Measurements from ENCODE around the gene SLIT2.
A peak's percentile ranks its signal among the peaks of the same experiment; 100 is the strongest.

SLIT2 gene

GRCh38 chr4:20266215-20267082 is 14.7 kb downstream of the SLIT2 start:
- DNase-seq (ENCODE audit: low read depth) = peak; percentile 45

GRCh38 chr4:20268028-20268427 is 16.3 kb downstream of the SLIT2 start:
- no peak for DNase-seq (ENCODE audit: low read depth)

- DNase-seq (ENCODE audit: low read depth) = no peak
Observed at GRCh38 chr4:20269320-20269719, 17.6 kb downstream of the SLIT2 start.

GRCh38 chr4:20271950-20272349 is 20.2 kb downstream of the SLIT2 start:
- DNase-seq (ENCODE audit: low read depth) = no peak

- peak; percentile 67 for DNase-seq (ENCODE audit: low read depth)
Observed at GRCh38 chr4:20272411-20272872, 20.7 kb downstream of the SLIT2 start.

GRCh38 chr4:20273793-20274192 is 22.1 kb downstream of the SLIT2 start:
- DNase-seq (ENCODE audit: low read depth) = peak; percentile 26

- DNase-seq (ENCODE audit: low read depth) = no peak
Observed at GRCh38 chr4:20276848-20277247, 25.1 kb downstream of the SLIT2 start.

GRCh38 chr4:20278195-20278594 is 26.5 kb downstream of the SLIT2 start:
- DNase-seq (ENCODE audit: low read depth) = no peak

GRCh38 chr4:20279381-20279780 is 27.7 kb downstream of the SLIT2 start:
- DNase-seq (ENCODE audit: low read depth) = no peak

- no peak for DNase-seq (ENCODE audit: low read depth)
Observed at GRCh38 chr4:20281453-20281852, 29.7 kb downstream of the SLIT2 start.

GRCh38 chr4:20283039-20283438 is 31.3 kb downstream of the SLIT2 start:
- no peak for DNase-seq (ENCODE audit: low read depth)

GRCh38 chr4:20284990-20285389 is 33.3 kb downstream of the SLIT2 start:
- peak; percentile 77 for DNase-seq (ENCODE audit: low read depth)

GRCh38 chr4:20287246-20287645 is 35.5 kb downstream of the SLIT2 start:
- no peak for DNase-seq (ENCODE audit: low read depth)

- DNase-seq (ENCODE audit: low read depth) = peak; percentile 50
Observed at GRCh38 chr4:20288047-20288650, 36.4 kb downstream of the SLIT2 start.

GRCh38 chr4:20288846-20289512 is 37.3 kb downstream of the SLIT2 start:
- DNase-seq (ENCODE audit: low read depth) = peak; percentile 34

GRCh38 chr4:20289782-20290181 is 38.1 kb downstream of the SLIT2 start:
- no peak for DNase-seq (ENCODE audit: low read depth)

GRCh38 chr4:20292739-20293138 is 41.0 kb downstream of the SLIT2 start:
- DNase-seq (ENCODE audit: low read depth) = no peak

- peak; percentile 70 for DNase-seq (ENCODE audit: low read depth)
Observed at GRCh38 chr4:20297261-20297660, 45.6 kb downstream of the SLIT2 start.

GRCh38 chr4:20297783-20298182 is 46.1 kb downstream of the SLIT2 start:
- DNase-seq (ENCODE audit: low read depth) = no peak

GRCh38 chr4:20298455-20298854 is 46.8 kb downstream of the SLIT2 start:
- DNase-seq (ENCODE audit: low read depth) = no peak

GRCh38 chr4:20298986-20299385 is 47.3 kb downstream of the SLIT2 start:
- peak; percentile 58 for DNase-seq (ENCODE audit: low read depth)

GRCh38 chr4:20299515-20299914 is 47.8 kb downstream of the SLIT2 start:
- DNase-seq (ENCODE audit: low read depth) = peak; percentile 58

GRCh38 chr4:20301161-20301560 is 49.5 kb downstream of the SLIT2 start:
- DNase-seq (ENCODE audit: low read depth) = peak; percentile 48

Measured in iris pigment epithelial cell (primary cell).